Stomach (tissue), 4 donors: ENCODE measurements around the gene C9orf152.
"Not testable (repeated sequence)": the region's sequence is repeated elsewhere in the genome, so short reads cannot be mapped to it uniquely, and the experiment has no call there.

Experiments used
- EP300 ChIP-seq: sonication (generic); formaldehyde crosslinking; IDR thresholded peaks from one replicate; pipeline ENCODE4 v1.6.1; 2017; ENCODE audit warnings: antibody characterized with exemption
- POLR2A ChIP-seq, 4 donors: fragments of 450-650 bp; IDR thresholded peaks; one replicate each; pipeline ENCODE4 v1.6.1; 2016; ENCODE audit warnings: antibody characterized with exemption in 4 of 4, control low read depth in 2 of 4, mild to moderate bottlenecking in 1 of 4, moderate library complexity in 1 of 4
- POLR2AphosphoS5 ChIP-seq, 3 donors: sonication (generic); formaldehyde crosslinking; IDR thresholded peaks; one replicate each; pipeline ENCODE4 v1.6.1; 2016; ENCODE audit warnings: antibody characterized with exemption in 3 of 3
- TF ChIP-seq, protein P1 (sequence below), 7 experiments: fragments of 450-650 bp in 4 of 7; fragments of 200-600 bp in 3 of 7; sonication (generic) in 3 of 7; IDR thresholded peaks; one replicate each; pipeline ENCODE4 v1.5.1; 2016 to 2019; ENCODE audit warnings: antibody characterized with exemption in 7 of 7, control low read depth in 2 of 7, mild to moderate bottlenecking in 1 of 7

DNA sequence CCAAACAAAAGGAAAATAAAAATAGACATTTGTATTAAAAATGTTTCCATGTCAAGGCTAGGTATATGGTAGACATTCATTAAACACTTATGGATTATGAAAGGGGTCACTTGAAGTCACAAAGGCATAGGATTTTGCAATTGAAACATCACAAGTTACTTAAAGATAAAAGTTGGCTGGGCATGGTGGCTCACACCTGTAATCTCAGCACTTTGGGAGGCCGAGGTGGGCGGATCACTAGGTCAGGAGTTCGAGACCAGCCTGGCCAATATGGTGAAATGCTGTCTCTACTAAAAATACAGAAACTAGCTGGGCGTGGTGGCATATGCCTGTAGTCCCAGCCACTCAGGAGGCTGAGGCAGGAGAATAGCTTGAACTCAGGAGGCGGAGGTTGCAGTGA lies 43.8 kb upstream of the C9orf152 start:
- TF ChIP-seq POLR2A (IDR thresholded peaks at IDR 0.05); EP300; POLR2AphosphoS5 (IDR thresholded peaks at IDR 0.05): not testable (repeated sequence)
- TF ChIP-seq, protein P1, sequence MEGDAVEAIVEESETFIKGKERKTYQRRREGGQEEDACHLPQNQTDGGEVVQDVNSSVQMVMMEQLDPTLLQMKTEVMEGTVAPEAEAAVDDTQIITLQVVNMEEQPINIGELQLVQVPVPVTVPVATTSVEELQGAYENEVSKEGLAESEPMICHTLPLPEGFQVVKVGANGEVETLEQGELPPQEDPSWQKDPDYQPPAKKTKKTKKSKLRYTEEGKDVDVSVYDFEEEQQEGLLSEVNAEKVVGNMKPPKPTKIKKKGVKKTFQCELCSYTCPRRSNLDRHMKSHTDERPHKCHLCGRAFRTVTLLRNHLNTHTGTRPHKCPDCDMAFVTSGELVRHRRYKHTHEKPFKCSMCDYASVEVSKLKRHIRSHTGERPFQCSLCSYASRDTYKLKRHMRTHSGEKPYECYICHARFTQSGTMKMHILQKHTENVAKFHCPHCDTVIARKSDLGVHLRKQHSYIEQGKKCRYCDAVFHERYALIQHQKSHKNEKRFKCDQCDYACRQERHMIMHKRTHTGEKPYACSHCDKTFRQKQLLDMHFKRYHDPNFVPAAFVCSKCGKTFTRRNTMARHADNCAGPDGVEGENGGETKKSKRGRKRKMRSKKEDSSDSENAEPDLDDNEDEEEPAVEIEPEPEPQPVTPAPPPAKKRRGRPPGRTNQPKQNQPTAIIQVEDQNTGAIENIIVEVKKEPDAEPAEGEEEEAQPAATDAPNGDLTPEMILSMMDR (IDR thresholded peaks at IDR 0.05) = not testable (repeated sequence)
